HG02642 (cell line): Measurements from ENCODE around the gene ANO9.
"Not testable (repeated sequence)": the region's sequence is repeated elsewhere in the genome, so short reads cannot be mapped to it uniquely, and the experiment has no call there.

Experiments
- ATAC-seq: cut with Tn5 transposase; IDR thresholded peaks from one replicate; pipeline ENCODE4 v1.9.1; 2021; ENCODE audit warnings: mild to moderate bottlenecking; ENCODE audit not compliant: unreplicated experiment, poor library complexity

The ANO9 gene

DNA sequence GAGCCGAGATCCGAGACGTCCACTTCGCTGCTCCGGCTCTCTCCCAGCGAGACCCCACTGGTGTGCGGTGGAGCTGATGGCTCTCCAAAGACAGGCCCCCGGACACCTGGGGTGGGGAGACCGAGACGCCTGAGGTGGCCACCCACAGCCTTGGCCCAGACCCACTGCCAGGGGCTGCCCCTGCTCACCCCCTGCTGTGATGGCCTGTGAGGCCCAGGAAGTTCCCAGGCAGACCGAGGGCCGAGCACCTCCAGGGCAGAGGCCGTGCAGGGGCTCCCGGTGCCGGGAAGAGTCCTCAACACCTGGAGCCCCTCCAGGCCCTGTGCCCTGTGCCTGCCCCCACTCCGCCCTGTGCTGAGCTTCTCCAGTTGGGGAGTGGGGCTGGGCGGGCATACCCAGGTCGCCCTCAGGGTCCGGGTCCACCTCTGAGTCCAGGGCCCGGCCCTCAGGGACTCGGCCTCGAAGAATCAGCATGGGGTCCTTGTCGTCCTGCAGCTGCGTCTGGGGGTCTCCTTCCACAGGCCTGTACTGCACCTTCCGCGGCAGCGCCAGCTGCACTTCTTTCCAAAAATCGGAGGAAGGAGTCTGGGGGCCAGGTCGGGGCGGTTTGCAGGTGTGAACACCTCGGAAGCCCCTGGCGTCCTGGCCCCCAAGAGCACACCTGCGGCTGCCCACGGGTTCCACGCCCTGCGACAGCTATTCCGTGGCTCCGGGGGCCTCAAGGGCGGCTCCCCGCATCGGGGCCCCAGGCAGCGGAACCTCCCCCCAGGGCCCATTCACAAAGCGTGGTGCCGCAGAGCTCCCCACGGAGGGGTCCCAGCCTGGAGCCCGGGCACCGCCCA is 35.6 kb downstream of the ANO9 start:
- no peak for ATAC-seq

DNA sequence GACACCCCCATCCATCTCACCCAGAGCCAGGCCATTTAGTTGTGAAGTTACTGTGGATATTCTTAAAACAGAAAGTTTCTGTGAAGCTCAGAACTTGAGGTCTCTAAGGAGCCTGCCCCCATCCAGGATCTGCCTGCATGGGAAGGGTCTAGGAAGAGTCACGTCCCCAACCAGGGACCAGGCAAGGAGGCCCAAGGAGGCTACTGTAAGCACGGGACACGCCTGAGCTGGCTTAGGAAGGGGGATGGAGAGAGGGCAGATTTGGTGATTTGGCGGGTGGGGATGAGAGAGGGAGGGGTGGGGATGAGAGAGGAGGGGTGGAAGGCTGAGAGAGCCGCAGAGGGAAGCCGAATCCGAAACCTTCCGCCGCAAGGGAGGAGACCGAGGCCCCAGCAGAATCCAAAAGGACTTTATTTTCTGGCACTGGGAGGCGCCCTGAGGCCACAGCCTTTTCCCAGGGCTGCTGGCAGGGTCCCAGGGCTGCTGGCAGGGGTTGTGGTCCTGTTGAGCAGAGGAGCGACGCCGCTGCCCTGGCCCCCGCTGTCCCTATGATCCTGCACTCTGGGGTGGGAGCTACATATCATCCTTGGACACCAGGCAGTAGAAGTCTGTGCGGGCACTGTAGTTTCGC is 36.4 kb downstream of the ANO9 start:
- no peak for ATAC-seq

DNA sequence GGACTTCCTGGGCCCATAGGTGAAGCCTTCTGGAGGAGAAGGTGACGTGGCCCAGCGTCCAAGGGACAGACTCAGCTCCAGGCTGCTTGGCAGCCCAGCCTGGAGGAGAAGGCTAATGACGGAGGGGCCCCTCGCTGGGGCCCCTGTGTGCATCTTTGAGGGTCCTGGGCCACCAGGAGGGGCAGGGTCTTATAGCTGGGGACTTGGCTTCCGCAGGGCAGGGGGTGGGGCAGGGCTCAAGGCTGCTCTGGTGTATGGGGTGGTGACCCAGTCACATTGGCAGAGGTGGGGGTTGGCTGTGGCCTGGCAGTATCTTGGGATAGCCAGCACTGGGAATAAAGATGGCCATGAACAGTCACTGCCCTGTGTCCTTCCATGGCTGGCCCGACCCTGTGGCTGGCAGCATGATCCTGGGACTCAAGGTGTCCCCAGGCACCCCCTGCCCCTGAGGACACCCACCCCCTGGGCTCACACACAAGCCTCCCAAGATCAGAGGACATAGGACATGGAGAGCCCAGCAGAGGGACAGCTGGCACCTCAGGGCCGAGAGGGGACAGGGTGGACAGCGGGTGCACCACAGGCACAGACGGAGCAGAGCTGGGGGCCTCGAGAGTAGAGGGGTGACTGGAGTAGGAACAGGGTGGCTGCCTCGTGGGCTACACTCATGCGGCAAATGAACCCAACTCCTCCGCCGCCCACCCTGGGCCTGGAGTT is 37.1 kb downstream of the ANO9 start:
- ATAC-seq: no peak

DNA sequence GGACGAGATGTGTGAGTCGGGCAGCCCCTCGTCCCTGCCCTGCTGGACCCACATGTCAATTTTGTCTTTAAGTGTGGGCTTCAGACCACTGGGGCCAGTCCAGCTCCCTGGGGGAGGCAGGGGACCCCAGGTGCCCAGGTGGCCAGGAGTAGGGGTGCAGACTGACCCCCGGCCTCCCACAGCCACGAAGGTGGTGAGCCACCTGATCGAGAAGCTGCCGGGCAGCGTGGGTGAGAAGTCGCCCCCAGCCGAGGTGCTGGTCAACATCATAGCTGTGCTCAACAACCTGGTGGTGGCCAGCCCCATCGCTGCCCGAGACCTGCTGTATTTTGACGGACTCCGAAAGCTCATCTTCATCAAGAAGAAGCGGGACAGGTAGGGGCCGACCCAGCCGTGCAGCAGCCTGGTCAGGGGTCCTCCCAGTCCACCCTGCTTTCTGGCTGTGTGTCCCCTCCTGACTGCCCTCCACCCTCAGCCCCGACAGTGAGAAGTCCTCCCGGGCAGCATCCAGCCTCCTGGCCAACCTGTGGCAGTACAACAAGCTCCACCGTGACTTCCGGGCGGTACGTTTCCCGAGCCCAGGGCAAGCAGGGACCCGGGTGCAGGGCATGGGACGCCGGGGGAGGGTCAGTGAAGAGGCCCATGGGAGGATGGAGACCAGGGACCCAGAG is 37.9 kb downstream of the ANO9 start:
- no peak for ATAC-seq

DNA sequence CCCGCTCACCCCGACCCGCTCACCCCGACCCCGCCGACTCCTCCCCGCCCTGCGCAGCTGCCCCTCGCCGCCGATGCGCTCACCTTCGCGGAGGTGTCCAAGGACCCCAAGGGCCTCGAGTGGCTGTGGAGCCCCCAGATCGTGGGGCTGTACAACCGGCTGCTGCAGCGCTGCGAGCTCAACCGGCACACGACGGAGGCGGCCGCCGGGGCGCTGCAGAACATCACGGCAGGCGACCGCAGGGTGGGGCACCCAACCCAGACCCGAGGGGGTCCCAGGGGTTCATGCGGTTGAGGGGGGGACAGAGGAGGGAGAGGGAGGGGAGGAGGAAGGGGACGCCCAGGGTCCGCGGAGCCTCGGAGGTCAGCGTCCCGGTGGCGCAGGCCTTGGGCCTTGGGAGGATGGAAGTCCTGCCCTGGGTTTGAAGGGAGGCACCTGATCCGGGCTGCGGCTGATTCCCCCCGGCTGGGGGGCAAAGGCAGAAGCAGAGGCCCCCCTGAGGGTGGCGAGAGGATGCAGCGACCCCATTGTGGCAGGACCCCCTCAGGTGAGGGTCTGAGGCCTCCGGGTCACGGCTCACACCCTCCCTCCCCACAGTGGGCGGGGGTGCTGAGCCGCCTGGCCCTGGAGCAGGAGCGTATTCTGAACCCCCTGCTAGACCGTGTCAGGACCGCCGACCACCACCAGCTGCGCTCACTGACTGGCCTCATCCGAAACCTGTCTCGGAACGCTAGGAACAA is 38.6 kb downstream of the ANO9 start:
- ATAC-seq: no peak

DNA sequence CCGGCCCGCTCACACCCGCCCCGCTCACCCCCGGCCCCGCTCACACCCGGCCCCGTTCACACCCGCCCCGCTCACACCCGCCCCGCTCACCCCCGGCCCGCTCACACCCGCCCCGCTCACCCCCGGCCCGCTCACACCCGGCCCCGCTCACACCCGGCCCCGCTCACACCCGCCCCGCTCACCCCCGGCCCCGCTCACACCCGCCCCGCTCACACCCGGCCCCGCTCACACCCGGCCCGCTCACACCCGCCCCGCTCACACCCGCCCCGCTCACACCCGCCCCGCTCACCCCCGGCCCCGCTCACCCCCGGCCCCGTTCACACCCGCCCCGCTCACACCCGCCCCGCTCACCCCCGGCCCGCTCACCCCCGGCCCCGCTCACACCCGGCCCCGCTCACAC is 40.6 kb downstream of the ANO9 start:
- ATAC-seq: not testable (repeated sequence)

DNA sequence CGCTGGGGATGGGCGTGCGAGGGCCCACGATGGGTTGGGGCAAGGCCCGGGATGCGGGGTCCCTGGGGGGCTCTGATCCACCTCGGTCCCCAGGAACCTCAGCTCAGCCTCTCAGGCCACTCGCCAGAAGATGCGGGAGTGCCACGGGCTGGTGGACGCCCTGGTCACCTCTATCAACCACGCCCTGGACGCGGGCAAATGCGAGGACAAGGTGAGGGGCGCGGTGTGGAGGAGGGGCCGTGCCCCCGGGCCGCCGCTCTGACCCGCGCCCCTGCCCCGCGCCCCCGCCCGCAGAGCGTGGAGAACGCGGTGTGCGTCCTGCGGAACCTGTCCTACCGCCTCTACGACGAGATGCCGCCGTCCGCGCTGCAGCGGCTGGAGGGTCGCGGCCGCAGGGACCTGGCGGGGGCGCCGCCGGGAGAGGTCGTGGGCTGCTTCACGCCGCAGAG is 41.5 kb downstream of the ANO9 start:
- no peak for ATAC-seq

DNA sequence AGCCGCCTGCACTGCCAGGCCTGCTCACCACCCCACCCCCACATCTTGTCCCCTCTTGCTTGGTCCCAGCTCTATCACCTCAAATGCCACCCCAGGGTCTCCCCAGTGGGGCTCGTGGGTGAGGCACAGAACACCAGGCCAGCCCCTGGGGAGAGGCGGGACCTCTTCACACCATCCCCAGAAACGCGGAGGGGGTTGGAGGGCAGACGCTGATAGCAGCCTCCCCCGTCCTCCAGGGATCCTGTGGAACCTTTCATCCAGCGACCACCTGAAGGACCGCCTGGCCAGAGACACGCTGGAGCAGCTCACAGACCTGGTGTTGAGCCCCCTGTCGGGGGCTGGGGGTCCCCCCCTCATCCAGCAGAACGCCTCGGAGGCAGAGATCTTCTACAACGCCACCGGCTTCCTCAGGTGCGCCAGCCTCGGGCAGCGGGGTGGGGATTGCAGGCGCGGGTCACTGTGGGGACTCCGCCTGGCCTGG is 42.0 kb downstream of the ANO9 start:
- no peak for ATAC-seq

DNA sequence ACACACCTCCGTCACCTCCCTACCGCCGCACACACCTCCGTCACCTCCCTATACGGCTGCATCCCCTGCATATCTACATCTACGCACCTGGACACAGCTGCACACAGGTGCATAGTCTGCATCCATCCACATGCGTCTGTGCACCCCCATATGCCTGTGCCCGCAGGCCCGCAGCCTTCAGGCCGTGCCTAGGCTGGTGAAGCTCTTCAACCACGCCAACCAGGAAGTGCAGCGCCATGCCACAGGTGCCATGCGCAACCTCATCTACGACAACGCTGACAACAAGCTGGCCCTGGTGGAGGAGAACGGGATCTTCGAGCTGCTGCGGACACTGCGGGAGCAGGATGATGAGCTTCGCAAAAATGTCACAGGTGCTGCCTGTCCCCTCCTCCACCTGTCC is 43.0 kb downstream of the ANO9 start:
- ATAC-seq: no peak

DNA sequence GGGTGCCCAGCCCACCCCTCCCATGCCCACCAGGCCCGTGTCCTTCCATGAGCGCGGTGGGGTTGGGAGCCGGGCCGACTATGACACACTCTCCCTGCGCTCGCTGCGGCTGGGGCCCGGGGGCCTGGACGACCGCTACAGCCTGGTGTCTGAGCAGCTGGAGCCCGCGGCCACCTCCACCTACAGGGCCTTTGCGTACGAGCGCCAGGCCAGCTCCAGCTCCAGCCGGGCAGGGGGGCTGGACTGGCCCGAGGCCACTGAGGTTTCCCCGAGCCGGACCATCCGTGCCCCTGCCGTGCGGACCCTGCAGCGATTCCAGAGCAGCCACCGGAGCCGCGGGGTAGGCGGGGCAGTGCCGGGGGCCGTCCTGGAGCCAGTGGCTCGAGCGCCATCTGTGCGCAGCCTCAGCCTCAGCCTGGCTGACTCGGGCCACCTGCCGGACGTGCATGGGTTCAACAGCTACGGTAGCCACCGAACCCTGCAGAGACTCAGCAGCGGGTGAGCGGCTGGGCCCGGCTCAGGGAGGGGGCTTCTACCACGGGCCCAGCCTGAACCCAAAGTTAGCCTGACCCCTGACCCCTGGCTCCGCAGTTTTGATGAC is 44.8 kb downstream of the ANO9 start:
- no peak for ATAC-seq

DNA sequence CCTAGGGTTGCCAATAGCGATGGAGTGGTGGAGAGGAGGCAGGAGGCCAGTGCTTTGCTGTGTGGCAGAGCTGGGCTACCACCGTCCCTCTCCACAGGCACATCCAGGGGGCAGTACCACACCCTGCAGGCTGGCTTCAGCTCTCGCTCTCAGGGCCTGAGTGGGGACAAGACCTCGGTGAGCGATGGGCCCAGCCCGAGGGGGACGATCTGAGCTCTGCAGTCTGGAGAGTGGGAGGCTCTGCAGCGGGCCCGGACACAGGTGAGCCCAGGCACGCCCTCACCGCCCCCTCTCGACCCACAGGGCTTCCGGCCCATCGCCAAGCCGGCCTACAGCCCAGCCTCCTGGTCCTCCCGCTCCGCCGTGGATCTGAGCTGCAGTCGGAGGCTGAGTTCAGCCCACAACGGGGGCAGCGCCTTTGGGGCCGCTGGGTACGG is 45.3 kb downstream of the ANO9 start:
- no peak for ATAC-seq

DNA sequence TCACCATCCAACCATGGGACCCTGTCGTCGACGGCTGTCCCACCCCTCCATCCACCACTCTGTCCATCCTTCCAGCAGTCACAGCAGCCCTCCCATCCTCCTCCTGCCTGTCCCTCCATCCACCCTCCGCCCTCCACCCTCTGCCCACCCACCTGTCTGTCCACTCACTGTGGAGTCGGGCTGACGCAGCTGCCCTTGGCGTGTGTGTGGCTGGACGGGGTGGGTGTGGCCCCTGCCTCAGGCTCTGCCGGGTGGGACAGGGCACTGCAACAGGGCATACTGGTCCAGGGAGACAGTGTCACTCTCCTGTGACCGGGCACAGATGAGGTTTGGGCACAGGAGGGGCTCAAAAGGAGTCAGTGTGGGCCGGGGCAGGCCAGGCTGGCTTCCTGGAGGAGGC is 45.9 kb downstream of the ANO9 start:
- no peak for ATAC-seq

DNA sequence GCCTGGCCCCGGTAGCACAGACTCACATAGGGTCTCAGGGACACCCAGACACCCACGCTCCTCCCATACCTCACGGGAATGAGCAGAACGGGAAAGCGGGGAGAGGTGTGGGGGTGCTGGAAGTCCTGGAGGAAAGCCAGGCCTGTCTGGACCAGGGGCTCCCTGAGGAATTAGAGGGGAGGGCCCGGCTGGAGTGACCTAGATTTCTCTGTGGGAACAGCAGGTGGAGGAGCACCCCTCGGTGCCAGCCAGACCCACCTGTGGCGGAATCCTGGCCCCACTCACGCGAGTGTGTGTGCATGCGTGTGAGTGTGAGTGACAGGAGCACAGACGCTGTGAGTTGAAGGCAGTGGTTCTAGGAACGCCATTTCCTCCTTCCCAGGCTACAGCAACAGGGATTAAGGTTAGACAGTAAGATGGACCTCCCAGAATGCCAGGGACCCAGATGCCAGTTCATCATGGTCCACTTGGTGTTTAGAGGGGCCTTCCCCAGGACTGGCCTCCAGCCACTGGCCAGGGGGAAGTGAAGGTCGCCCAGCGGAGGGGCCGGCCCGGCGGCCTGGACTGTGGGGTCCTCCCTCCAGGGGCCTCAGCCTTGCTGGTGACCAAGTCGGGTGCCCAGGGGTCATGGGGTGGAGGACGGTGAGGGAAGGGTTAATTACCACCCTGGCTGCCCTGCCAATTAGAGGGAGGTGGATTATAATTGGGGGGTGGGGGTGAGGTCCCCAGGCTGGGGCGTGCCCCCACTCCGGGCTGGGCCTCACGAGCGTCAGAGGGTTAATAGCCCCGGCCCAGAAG is 46.8 kb downstream of the ANO9 start:
- ATAC-seq: no peak

DNA sequence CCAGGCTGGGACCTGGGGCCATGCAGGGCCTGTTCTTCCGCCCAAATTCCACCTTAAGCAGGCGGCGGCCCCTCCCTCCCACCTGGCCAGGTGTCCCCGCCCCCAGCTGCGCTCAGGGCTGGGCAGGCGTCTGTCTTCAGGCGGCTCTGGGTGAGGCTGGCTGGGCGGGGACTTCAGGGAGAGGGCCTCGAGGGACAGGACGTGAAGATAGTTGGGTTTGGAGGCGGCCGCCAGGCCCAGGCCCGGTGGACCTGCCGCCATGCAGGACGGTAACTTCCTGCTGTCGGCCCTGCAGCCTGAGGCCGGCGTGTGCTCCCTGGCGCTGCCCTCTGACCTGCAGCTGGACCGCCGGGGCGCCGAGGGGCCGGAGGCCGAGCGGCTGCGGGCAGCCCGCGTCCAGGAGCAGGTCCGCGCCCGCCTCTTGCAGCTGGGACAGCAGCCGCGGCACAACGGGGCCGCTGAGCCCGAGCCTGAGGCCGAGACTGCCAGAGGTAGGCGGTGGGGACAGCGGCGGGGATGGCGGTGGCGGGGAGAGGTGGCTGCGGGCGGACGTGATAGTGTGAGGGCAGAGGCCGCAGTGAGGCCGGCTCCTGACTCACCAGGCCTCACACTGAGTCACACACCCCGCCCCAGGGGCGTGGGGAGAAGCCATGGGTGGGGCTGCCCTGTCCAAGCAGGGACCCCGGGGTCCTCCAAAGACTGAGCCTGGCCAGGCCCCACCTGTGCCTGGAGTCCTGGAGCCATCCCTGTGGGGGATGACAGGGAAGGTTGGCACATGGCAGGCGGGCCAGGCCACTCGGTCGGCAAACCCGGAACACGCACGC is 47.6 kb downstream of the ANO9 start, which contains the start of gene PKP3:
Gene PKP3, plus strand, starts transcription at position 176 of the 824 bp plus-strand sequence. Its CDS starts 84 bp downstream, at position 260.
- ATAC-seq: no peak

DNA sequence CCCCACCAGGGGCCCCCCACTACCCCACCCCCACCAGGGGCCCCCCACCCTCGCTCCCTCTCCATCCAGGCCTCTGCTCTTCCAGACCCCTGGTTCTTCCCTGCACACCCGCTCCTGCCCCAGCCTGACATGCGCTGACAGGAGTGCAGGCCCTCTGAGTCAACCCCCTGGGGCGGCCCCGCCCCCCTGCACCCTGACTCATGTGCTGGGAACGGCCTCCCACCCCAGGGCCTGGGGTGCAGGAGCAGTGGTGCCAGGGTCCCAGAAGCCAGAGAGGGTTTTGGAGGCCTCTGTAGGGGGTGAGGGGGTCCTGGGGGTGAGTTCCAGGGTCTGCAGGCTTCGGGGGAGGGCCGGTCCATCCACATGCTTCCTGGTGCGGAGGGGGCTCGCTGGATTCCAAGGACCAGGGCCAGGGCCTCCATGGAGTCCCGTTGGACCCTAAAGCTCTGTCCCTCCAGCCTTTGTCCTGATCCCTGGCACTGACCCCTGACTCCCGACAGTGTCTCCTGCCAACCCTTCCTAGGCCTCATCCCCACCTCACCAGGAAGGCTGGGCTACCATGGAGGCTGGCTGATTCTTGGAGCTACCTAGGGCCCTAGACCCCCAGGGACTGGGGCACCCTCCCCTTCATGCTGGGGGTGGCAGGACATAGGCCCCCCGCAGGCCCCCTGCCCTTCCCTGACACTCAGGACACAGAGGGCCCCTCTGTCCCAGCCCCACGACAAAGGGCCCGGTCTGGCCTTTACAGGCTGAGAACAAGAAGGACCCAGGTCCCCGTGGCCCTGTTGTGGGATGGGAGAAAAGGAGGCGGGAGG is 48.4 kb downstream of the ANO9 start:
- ATAC-seq: no peak

DNA sequence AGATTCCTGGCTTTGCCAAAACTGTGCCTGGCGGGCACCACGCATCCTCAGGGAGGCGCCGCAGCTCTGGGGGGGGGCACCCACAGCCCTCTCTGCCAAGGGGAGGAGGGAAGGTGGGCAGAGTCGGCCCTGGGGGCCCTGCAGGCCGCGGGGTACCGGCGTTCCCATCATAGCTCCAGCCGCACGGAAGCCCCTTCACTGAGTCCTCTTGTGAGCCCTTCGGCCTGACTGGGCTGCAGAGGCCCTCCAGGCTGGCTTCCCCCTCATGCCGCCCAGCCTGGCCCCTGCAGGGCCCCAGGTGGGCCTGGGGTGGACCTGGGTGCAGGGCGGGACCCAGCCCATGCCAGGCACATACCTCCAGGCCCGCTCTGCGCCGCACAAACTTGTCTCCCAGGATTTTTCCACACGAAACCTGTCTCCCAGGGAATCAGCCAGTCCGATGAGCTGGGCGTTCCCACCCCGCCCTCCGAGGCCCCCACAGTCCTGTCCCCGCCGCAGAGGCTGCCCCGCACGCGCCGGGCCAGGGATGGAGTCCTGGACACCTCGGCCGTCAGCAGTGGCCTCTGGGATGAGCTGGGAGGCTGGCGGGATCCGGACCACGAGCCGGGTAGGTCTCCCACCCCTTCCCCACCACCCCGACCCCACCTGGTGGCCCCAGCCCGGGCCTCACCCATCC is 49.6 kb downstream of the ANO9 start:
- ATAC-seq: no peak
